ENCODE measurements around the gene CSF1R. TPM values are rescaled to one million over a fixed set of nuclear protein-coding genes. Genes with fewer than 3 reads are reported as not detected.

CSF1R gene
- total RNA-seq, 4 donors from 2014 or later, result 55.6 to 140 (median 77.6) TPM

DNA sequence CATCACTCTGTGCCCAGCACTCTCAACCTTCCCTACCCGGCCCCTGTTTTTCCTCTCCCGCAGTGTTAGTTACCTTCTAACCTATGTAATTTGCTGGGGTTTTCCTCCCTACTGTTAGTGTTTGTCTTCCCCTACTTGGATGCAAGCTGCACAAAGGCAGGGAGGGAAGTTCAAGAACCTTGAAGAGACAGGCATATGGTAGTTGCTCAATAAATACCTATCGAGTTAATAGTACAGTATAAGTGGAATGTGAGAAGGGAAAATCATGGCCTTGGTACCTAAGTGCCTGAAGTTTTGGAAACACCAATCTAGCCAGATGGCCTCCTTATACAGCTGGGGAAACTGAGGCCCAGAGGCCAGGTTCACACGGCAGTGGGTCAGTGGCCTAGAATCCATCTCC is 45.1 kb upstream of the CSF1R start:
- ATAC-seq (ENCODE audit: low FRiP score) (no peak), DNase-seq (ENCODE audit: low spot score) (no peak)
- TF ChIP-seq, protein P1, sequence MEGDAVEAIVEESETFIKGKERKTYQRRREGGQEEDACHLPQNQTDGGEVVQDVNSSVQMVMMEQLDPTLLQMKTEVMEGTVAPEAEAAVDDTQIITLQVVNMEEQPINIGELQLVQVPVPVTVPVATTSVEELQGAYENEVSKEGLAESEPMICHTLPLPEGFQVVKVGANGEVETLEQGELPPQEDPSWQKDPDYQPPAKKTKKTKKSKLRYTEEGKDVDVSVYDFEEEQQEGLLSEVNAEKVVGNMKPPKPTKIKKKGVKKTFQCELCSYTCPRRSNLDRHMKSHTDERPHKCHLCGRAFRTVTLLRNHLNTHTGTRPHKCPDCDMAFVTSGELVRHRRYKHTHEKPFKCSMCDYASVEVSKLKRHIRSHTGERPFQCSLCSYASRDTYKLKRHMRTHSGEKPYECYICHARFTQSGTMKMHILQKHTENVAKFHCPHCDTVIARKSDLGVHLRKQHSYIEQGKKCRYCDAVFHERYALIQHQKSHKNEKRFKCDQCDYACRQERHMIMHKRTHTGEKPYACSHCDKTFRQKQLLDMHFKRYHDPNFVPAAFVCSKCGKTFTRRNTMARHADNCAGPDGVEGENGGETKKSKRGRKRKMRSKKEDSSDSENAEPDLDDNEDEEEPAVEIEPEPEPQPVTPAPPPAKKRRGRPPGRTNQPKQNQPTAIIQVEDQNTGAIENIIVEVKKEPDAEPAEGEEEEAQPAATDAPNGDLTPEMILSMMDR (IDR thresholded peaks at IDR 0.05), result no peak

DNA sequence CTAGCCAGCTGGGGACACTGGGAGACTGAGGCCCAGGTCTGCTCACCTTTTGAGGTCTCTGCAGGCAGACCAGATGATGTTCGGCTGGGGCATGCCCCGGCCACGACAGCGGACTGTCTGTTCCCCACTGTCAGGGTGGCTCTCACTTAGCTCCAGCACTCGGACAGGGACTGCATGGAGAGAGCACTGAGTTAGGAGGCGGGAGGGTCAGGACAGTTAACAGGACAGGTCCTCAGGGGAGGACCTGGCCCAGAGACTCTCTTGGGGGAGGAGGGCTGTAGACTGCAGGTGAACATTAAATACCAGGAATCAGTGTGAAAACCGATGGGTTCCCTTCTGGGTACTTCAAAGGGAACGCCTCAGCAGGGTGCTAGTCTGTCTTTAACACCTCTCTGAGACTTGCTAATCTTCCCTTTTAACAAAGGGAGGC is 44.2 kb upstream of the CSF1R start:
- no peak for ATAC-seq (ENCODE audit: low FRiP score)
- no peak for DNase-seq (ENCODE audit: low spot score)
- TF ChIP-seq, protein P1 (IDR thresholded peaks at IDR 0.05), result no peak

DNA sequence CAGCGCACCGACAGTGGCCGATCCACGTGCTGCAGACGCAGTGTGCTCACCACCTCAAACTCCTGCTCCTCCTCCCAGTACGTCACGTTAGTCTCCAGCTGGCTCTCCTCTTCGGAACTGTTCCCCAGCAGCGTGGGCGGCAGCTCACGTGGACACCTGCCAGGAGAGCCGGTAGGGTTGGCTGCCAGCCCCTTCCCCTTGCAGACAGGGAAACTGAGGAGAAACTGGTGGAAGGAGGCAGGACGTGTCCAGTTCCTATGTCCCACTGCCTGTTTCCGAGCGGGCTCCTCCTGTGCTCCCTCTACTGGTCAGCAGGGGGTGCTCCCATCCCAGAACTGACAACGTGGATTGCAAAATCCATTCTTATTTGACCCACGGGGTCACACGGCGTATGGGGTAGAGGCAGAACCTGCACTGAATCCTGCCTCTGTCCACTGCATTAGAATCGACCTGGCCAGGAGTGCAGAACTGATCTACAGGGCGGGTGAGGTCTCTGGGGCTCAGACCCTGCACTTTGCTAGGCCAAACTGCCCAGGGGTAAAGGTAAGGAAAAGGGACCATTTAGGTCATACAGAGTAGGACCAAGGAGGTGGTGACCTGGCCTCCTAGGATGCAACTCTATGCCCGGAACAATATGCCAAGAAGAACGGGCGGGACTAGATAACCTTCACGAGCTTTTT is 43.6 kb upstream of the CSF1R start:
- peak; percentile 79 for ATAC-seq (ENCODE audit: low FRiP score)
- TF ChIP-seq, protein P1 (IDR thresholded peaks at IDR 0.05), result peak in 1 of 3 donors; percentile 89
- peak; percentile 63 for DNase-seq (ENCODE audit: low spot score)

DNA sequence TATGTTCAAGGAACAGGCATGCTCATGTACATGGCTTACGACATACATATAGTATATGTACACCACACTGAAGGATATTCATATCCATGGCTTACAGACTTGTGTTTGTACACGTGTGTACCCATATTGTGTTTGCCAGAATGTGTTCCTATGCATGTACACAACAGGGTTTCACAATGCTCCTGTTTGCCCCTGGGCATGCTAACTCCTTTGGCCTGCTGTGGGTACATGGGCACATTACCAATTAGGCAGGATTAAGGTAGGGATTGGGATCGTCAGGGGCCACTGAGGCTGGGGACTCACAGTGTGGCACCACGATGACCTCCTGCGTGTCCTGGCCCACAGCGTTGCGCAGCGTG is 43.1 kb upstream of the CSF1R start:
- ATAC-seq (ENCODE audit: low FRiP score), result peak; percentile 14
- no peak for DNase-seq (ENCODE audit: low spot score)
- TF ChIP-seq, protein P1 (IDR thresholded peaks at IDR 0.05), result no peak

DNA sequence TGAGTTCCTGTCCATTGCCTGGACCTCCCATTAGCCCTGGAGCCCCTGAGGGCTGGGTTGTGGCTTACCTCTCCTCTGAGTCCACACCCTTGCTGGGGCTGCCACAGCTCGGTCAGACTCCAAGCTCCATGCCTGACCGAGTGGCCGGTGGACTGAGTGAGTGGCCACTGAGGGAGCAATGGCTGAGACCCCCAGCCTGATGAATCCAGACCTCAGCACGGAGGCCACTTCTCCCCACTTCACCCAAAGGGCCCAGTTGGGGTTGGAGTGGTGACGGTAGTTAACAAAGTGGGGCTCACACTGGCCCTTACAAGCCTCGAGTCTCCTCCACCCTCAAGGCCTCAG is 40.5 kb upstream of the CSF1R start:
- TF ChIP-seq, protein P1 (IDR thresholded peaks at IDR 0.05), result no peak
- DNase-seq (ENCODE audit: low spot score) (no peak), ATAC-seq (ENCODE audit: low FRiP score) (no peak)

DNA sequence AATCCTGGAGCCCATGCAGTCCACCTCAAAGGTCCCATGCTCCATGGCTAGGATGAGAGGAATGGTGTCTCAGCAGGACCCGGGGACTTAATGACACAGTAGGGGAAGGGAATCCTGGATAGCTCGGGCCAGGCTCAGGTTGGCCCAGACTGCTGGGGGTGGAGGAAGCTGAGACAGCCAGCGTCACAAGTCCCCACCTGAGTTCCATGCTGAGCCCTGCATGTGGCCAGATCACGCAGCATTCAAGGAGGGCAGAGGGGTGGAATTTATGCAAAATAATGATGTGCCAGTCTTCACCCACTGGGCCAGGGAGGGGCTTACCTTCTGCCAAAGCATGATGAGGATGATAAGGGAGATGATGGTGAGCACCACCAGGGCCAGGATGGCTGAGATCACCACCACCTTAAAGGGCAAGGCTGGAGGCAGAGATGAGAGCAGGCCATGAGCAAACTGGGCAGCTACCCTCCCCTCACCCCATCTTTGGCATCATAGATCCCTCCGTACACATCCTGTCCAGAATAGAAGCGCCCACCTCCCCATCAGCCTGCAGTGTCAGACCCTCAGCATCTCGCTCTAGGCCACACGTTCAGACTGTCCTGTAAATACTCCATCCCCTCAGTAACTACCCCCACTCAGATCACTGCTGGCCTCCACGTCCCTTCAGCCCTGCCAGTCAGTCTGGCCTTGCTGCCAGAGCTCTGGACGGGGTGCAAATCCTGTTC is 40.0 kb upstream of the CSF1R start:
- ATAC-seq (ENCODE audit: low FRiP score) (no peak), DNase-seq (ENCODE audit: low spot score) (no peak)
- TF ChIP-seq, protein P1 (IDR thresholded peaks at IDR 0.05), result no peak

DNA sequence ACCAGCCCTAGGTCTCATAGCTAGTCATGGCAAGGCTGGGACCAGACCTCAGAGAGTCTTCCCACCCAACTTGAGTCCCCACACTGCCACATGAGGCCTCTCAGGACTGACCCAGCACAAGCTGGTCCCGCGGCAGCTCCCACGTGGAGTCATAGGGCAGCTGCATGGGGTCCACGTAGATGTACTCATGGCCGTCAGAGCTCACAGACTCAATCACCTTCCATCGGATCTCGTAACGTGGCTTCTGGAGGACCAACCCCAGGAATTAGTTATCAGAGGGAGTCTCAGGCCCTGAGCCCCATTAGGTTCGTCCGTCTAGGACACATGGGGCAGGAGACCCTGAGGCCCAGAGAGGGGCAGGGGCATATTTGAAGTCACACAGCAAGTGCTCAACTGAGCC is 39.0 kb upstream of the CSF1R start:
- DNase-seq (ENCODE audit: low spot score), result no peak
- ATAC-seq (ENCODE audit: low FRiP score), result no peak
- TF ChIP-seq, protein P1 (IDR thresholded peaks at IDR 0.05), result no peak
